Activated CD4-positive, CD25-positive, alpha-beta regulatory T cell (primary cell): ENCODE measurements around the gene HNRNPC.
"Not testable (repeated sequence)": the region's sequence is repeated elsewhere in the genome, so short reads cannot be mapped to it uniquely, and the experiment has no call there.

Experiments used
- DNase-seq, 4 experiments: peaks; one replicate each; lab custom pipeline; 2025; lab: John Stamatoyannopoulos, UW

The HNRNPC gene

DNA sequence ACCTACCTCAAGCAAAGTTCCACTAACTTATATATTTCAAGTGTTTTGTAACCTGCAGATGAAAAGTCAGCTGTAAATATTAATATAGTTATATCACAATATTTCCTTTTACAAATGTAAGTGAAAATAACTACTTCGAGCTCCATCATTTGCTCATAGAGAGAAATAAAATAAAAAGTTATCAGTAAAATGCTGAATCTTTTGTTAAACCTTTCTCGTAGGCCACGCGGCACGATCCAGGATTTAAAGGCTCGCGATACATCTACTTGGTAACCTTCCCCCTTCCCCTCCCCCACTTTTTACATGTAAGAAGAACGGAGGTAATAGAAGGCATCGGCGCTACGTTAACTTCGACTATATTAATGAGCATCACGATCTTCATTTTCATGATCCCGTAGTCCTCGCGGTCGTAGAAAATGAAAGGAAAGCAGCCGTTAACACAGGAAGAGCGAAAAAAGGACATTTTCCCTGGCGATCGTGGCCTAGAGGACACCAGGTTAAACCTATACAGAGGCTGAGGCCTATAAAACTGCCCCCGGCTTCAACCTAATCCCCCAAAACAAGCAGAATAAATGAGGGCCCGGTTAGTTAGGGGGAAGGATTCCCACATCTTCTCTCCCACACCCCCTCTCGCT, 508 bp downstream of the HNRNPC start:
- DNase-seq: no peak

- no peak for DNase-seq
These were observed 1.2 kb downstream of the HNRNPC start for GRCh38 chr14:21267886-21268616.

GRCh38 chr14:21267431-21267845, 1.8 kb downstream of the HNRNPC start:
- no peak for DNase-seq

- DNase-seq: no peak
These were observed 5.0 kb downstream of the HNRNPC start for GRCh38 chr14:21264025-21264801.

- DNase-seq: no peak
These were observed 5.8 kb downstream of the HNRNPC start for GRCh38 chr14:21263284-21264024.

- DNase-seq: no peak
These were observed 6.8 kb downstream of the HNRNPC start for GRCh38 chr14:21262410-21262809.

GRCh38 chr14:21261824-21262223, 7.4 kb downstream of the HNRNPC start:
- no peak for DNase-seq

- DNase-seq: no peak
These were observed 10.1 kb downstream of the HNRNPC start for GRCh38 chr14:21258889-21259787.

GRCh38 chr14:21258005-21258888, 11.0 kb downstream of the HNRNPC start:
- no peak for DNase-seq

- DNase-seq: no peak
These were observed 11.8 kb downstream of the HNRNPC start for GRCh38 chr14:21257394-21257909.

DNA sequence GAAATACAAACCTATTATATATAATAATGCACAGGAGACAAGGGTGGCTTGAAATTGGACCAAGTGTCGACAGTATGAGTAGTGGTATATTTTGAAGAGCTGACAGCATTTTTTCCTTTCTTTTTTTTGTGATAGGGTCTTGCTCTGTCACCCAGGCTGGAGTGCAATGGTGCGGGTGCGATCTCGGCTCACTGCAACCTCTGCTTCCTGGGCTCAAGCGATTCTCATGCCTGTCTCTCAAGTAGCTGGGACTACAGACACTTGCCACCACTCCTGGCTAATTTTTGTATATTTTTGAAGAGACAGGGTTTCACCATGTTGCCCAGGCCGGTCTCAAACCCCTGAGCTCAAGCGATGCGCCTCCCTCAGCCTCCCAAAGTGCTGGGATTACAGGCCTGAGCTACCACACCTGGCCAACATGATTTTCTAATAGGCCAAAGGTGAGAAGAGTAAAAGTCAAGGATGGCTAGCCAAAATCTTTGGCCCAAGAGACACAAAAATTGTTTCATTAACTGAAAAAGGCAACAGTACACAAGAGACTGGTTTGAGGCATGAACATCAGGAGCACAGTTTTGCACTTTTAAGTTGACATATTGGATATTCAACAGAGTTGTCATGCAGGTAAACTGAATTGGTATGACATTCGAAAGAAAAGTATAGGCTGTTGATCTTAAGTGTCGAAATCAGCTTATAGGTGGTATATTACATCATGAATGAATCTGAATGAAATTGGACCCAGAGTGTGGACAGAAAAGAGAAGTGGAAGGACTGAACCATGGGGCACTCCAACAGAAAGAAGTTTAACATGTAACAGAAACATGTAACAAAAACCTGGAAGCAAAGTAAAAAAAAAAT, 12.5 kb downstream of the HNRNPC start:
- no peak for DNase-seq

DNA sequence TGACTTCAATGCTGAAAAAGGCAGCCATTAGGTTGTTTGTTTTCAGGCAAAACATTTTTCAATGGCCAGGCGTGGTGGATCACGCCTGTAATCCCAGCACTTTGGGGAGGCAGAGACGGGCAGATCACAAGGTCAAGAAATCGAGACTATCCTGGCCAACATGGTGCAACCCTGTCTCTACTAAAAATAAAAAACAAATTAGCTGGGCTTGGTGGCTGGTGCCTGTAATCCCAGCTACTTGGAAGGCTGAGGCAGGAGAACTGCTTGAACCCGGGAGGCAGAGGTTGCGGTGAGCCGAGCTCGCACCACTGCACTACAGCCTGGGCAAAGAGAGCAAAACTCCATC, 13.2 kb downstream of the HNRNPC start:
- DNase-seq: not testable (repeated sequence)

- DNase-seq: no peak
These were observed 13.7 kb downstream of the HNRNPC start for GRCh38 chr14:21255385-21256101.

DNA sequence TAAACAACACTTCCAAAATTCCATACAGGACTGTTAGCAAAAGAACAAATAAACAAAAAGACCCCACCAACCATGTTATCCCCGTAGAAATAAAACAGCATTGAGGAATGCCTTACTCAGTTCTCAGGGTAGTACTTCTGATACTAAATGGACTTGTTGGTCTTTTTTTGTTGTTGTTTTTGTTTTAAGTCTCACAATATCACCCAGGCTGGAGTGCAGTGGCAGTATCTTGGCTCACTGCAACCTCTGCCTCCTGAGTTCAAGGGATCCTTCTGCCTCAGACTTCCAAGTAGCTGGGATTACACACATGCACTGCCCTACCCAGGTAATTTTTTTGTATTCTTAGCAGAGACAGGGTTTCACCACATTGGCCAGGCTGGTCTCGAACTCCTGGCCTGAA, 17.1 kb downstream of the HNRNPC start:
- no peak for DNase-seq

DNA sequence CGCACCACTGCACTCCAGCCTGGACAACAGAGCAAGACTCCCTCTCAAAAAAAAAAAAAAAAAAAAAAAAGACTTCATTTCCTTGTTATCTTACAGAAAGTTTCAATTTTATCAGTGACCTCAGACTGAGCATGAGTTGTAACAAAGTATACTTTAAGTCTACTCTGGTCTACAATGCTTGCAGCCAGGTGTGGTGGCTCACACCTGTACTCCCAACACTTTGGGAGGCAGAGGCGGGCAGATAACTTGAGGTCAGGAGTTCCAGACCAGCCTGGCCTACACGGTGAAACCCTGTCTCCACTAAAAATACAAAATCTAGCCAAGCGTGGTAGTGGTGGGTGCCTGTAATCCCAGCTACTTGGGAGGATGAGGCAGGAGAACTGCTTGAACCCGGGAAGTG, 18.0 kb downstream of the HNRNPC start:
- DNase-seq: no peak

DNA sequence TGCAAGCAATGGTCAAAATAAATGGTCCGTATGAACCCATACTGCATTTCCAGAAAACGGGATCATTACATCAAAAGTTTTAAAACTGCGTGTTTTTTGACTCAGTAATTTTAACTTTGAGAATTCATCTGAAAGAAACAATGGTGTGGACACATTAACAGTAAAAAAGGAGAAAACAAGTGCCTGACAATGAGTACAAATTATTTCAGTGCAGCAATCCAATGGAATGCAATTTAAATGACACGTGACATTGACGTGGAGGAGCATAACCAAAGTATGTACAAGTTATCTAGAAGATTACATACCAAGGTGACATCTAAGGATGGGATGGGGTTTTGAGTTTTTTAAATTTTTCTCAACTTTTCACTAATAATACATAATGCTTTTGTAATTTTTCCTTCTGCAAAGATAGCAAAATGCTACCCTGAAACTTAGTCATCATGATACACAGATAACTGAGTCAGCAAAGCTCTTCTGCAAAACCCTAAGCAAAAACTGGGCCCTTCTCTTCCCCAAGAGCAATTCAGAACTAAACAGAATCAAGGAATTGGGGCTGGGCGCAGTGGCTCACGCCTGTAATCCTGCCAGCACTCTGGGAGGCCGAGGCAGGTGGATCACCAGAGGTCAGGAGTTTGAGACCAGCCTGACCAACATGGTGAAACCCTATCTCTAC, 20.4 kb downstream of the HNRNPC start:
- DNase-seq: no peak

GRCh38 chr14:21248338-21248737, 20.9 kb downstream of the HNRNPC start:
- DNase-seq: no peak

GRCh38 chr14:21245813-21246212, 23.4 kb downstream of the HNRNPC start:
- DNase-seq: no peak
